NCI-H2171 treated with DMSO at 0.1 percent for 48 hours (cell line): Measurements from ENCODE around the gene FAHD2B.
A peak's percentile ranks its signal among the peaks of the same experiment; 100 is the strongest.
"Not testable (repeated sequence)": the region's sequence is repeated elsewhere in the genome, so short reads cannot be mapped to it uniquely, and the experiment has no call there.

Experiments
- DNase-seq: peaks from one replicate; lab custom pipeline; 2025; lab: John Stamatoyannopoulos, UW

FAHD2B gene

DNA sequence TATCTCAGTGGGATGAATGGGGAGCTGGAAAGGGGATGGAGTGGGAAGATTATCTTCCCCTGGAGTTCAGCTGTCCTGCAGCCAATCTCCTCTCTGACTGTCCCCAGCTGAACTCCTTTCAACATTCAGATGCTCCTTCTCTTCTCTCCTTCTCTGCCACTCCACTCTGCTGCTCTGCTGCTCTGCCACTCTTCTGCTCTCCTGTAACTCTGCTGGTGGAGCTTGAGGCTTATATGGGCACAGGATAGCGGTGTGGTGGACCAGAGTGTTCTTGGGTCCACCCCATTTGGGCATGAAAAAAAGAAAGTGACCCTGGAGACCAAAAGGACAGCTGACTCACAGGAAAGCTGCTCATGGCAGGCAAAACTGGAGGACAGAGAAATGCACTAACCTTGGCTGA, 26.6 kb downstream of the FAHD2B start:
- DNase-seq = no peak

DNA sequence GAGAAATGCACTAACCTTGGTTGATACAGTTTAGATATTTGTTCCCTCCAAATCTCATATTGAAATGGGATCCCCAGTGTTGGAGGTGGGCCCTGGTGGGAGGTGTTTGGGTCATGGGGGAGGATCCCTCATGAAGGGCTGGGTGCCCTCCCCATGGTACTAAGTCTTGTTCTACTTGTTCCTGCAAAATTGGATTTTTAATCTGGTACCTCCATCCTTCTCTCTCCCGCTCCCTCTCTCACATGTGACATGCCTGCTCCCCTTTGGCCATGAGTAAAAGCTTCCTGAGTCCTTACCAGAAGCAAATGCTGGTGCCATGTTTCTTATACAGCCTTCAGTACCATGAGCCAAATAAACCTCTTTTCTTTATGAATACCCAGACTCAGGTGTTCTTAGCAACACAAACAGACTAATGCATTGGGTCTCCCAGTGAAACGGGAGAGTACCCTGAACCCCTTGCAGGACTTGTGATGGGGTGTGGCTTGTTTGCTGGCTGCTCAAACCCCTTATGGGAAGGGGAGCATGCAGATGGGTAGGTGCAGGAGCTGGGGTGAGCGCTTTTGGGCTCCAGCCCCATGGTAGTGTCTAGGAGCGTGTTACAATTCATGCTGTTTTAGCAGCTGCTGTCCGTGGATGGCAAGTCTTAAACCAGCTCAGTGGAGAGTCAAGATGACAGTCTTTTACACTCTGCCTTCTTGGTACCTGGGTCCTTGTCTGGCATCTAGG, 27.2 kb downstream of the FAHD2B start:
- DNase-seq = no peak

DNA sequence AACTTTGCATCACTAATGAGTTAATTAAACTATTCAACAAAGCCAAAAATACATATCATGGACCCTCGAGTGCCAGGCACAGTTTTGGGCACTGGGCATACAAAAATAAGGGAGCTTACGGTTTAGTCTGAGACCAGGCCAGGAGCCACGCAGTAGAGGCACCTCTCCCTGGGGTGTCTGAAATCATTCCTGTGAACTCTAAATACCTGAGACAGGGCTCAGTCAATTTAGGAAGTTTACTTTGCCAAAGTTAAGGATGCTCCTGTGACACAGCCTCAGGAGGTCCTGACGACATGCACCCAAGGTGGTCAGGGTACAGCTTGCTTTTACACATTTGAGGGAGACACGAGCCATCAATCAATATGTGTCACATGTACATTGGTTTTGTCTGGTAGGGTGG, 28.7 kb downstream of the FAHD2B start:
- DNase-seq = not testable (repeated sequence)

DNA sequence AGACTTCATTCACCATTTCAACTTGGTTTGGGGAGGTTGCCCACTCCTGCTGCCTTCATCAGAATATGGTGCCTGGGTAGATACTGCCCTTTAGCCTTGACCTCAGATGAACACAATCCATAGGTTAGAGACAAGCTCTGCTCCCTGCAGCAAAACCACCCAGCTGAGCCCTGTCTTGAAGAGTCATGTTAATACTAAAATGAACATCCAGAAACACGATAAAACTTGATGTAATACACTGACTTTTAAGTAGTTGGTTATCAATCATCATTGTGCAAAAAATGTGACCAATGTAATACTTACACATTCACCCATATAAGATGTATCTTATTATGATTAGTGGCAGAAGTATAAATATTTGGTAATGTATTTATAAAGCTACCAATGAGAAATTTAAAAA, 32.7 kb downstream of the FAHD2B start:
- DNase-seq = not testable (repeated sequence)

DNA sequence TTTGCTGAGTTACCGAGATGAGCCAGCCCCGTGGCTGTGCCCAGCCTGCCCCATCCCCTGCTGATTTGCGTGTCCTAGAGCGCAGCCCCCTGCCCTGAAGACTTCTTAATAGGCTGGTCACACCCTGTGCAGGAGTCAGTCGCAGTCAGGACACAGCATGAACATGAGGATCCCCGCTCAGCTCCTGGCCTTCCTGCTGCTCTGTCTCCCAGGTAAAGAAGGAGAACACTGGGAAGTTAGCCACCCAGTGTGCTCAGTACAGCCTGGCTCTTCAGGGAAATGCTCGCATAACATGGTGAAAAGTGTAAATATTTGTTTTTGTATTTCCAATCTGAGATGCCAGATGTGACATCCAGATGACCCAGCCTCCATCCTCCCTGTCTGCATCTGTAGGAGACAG, 34.9 kb downstream of the FAHD2B start:
- not testable (repeated sequence) for DNase-seq

DNA sequence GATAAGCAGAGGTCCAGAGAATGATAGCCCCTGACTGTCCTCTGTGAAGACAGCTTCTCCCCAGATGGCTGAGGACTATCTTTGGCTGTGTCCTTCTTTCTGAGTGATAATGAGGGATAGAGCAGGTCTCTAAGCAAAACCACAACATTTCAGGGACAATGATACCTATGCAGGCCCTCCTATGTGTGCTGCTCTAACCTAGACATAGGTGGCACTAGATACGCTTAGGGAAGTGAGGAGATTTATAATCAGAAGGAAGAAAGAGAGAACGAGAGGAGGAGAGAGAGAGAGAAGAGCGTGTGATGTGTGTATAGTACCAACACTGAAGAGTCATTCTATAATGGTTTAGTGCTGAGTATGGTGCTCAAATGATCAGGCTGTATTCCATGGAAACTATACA, 38.5 kb downstream of the FAHD2B start:
- DNase-seq = not testable (repeated sequence)

DNA sequence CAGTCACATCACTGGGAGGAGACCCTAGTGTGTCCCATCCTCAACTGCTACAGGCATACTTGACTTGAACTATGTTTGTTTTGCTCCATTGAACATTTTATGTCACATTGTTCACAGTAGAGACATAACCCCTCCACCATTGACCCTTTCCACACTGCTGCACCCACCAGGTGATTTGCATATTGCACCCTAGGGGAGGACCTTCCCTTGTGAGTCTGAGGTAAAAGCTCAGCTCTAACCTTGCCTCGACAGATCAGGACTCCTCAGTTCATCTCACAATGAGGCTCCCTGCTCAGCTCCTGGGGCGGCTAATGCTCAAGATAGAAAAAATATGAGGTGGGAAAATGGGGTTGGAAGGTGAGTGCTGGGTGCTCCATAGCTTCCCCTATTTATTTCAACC, 44.6 kb downstream of the FAHD2B start:
- DNase-seq = not testable (repeated sequence)

DNA sequence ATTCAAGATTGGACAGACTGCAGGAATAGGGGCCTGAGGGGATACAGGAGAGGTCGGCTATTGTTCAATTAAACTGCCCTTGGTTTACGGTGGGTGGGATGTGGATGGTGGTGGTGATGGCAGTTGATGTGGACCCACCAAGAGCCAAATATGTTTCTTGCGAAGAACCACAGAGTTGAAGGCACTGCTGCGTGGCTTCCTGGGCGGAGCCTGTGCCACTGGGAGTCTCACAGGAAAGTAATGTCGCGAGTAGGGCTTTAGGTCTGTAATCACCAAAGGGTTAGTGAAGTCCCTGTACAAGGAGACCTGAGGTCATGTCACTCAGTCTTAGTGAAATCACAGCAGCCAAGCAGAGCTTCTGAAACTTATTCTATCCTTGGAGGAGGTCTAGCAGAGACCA, 46.2 kb downstream of the FAHD2B start:
- not testable (repeated sequence) for DNase-seq

DNA sequence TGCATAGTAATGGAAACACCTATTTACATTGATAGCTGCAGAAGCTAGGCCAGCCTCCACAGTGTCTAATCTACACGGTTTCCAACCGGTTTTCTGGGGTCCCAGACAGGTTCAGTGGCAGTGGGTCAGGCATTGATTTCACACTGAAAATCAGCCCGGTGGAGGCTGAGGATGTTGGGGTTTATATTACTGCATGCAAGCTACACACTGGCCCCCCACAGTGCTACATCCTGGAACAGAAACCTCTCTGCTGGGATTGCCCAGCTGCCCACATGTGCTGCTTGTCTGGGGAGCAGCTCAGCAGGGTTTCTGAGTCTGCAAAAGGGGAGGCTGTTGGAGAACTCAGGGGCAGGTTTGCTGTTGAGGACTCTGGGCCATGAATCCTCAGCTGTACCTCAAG, 48.0 kb downstream of the FAHD2B start:
- peak; percentile 17 for DNase-seq

DNA sequence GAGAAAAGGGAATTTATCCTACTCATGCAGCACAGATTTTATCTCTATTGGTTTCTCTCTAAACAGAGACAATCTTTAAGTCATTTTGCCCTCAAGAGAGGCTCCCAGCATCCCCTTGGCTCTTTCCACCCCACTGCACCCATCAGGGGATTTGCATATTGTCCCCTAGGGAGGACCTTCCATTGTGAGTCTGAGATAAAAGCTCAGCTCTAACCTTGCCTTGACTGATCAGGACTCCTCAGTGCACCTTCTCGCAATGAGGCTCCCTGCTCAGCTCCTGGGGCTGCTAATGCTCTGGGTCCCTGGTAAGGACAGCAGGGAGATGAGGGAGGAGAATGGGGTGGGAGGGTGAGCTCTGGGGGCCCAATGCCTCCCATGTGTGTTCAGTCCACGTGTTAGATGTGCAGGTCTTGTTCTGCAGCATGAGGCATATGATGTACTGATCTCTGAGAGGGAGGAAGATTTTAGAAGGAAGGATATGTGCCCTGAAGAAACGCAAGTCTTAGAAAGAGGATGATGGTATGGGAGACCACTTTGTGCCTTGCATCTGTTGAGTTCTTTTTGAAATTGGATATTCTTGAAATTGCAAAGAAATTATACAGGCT, 48.7 kb downstream of the FAHD2B start:
- peak; percentile 5 for DNase-seq
